Ishikawa (cell line): ENCODE measurements around the gene HDX.

Experiments
- CEBPB ChIP-seq: IDR thresholded peaks from 2 replicates; pipeline ENCODE4 v1.6.1; 2012
- CREB1 ChIP-seq: IDR thresholded peaks from 2 replicates; pipeline ENCODE4 v1.6.1; 2012; ENCODE audit warnings: low read depth
- EGR1 ChIP-seq: IDR thresholded peaks from 2 replicates; pipeline ENCODE4 v1.6.1; 2012
- EP300 ChIP-seq: IDR thresholded peaks from 2 replicates; pipeline ENCODE4 v1.6.1; 2012; ENCODE audit warnings: borderline replicate concordance
- FOXM1 ChIP-seq: IDR thresholded peaks from 2 replicates; pipeline ENCODE4 v1.6.1; 2012; ENCODE audit warnings: low read depth, borderline replicate concordance
- MAX ChIP-seq: IDR thresholded peaks from 2 replicates; pipeline ENCODE4 v1.6.1; 2012
- NFIC ChIP-seq: IDR thresholded peaks from 2 replicates; pipeline ENCODE4 v1.6.1; 2012
- RAD21 ChIP-seq: IDR thresholded peaks from 2 replicates; pipeline ENCODE4 v1.6.1; 2012; ENCODE audit warnings: low read depth
- REST ChIP-seq: IDR thresholded peaks from 2 replicates; pipeline ENCODE4 v1.6.1; 2012; ENCODE audit warnings: low read depth, mild to moderate bottlenecking
- TAF1 ChIP-seq: IDR thresholded peaks from 2 replicates; pipeline ENCODE4 v1.6.1; 2012; ENCODE audit warnings: low read depth, mild to moderate bottlenecking
- TCF12 ChIP-seq: IDR thresholded peaks from 2 replicates; pipeline ENCODE4 v1.6.1; 2012; ENCODE audit warnings: low read depth
- TEAD4 ChIP-seq: IDR thresholded peaks from 2 replicates; pipeline ENCODE4 v1.6.1; 2012
- USF1 ChIP-seq: IDR thresholded peaks from 2 replicates; pipeline ENCODE4 v1.6.1; 2012
- YY1 ChIP-seq: IDR thresholded peaks from 2 replicates; pipeline ENCODE4 v1.6.1; 2012; ENCODE audit warnings: low read depth
- ZBTB7A ChIP-seq: IDR thresholded peaks from 2 replicates; pipeline ENCODE4 v1.6.1; 2012; ENCODE audit warnings: low read depth

Gene HDX

GRCh38 chrX:84475596-84475995 is 26.7 kb downstream of the HDX start:
- TF ChIP-seq NFIC = no peak
- no peak for TF ChIP-seq CEBPB
- no peak for TF ChIP-seq TEAD4
- no peak for TF ChIP-seq EP300
- no peak for TF ChIP-seq REST
- no peak for TF ChIP-seq CREB1
- TF ChIP-seq YY1 = no peak
- no peak for TF ChIP-seq TAF1
- TF ChIP-seq FOXM1 = no peak
- TF ChIP-seq USF1 = no peak
- TF ChIP-seq ZBTB7A = no peak
- no peak for TF ChIP-seq TCF12
- TF ChIP-seq RAD21 = no peak
- TF ChIP-seq EGR1 = no peak
- TF ChIP-seq MAX = no peak

- TF ChIP-seq RAD21 = no peak
- no peak for TF ChIP-seq TAF1
- no peak for TF ChIP-seq USF1
- no peak for TF ChIP-seq CEBPB
- TF ChIP-seq NFIC = no peak
- TF ChIP-seq CREB1 = no peak
- no peak for TF ChIP-seq EP300
- TF ChIP-seq TCF12 = no peak
- TF ChIP-seq MAX = no peak
Observed at GRCh38 chrX:84475101-84475500, 27.2 kb downstream of the HDX start.

- TF ChIP-seq TCF12 (no peak), CREB1 (no peak), NFIC (no peak), ZBTB7A (no peak), EGR1 (no peak), FOXM1 (no peak), YY1 (no peak), TEAD4 (no peak), CEBPB (no peak), REST (no peak), USF1 (no peak), MAX (no peak), RAD21 (no peak), EP300 (no peak), TAF1 (no peak)
Observed at GRCh38 chrX:84469226-84469625, 33.0 kb downstream of the HDX start.

- TF ChIP-seq RAD21 (no peak), NFIC (no peak), MAX (no peak), REST (no peak), EP300 (no peak), CREB1 (no peak), EGR1 (no peak), ZBTB7A (no peak), CEBPB (no peak), USF1 (no peak), TEAD4 (no peak), YY1 (no peak), TAF1 (no peak), FOXM1 (no peak), TCF12 (no peak)
Observed at GRCh38 chrX:84467898-84468297, 34.4 kb downstream of the HDX start.
